ENCODE results near the gene AMOTL2.

GRCh38 chr3:134357914-134358811 lies 16.1 kb downstream of the AMOTL2 start:
- TF ChIP-seq CTCF (IDR thresholded peaks at IDR 0.05; ENCODE audit: poor library complexity) (peak; percentile 12), EZH2 (IDR thresholded peaks at IDR 0.05; ENCODE audit: borderline replicate concordance) (no peak)

Data from hepatocyte (in vitro differentiated cells).